ENCODE data around the gene KRT33B.

The KRT33B gene

GRCh38 chr17:41322903-41323895, 46.4 kb downstream of the KRT33B start:
- no peak for DNase-seq

GRCh38 chr17:41322094-41322902, 47.3 kb downstream of the KRT33B start:
- peak; percentile 18 for DNase-seq

- no peak for DNase-seq
These were observed 51.4 kb downstream of the KRT33B start for GRCh38 chr17:41318231-41318630.

- no peak for DNase-seq
These were observed 53.7 kb downstream of the KRT33B start for GRCh38 chr17:41315814-41316445.

- no peak for DNase-seq
These were observed 54.3 kb downstream of the KRT33B start, which contains the start of gene KRTAP17-1 for GRCh38 chr17:41315204-41315794. Gene KRTAP17-1, minus strand, starts transcription at chr17:41315710. Its CDS starts 60 bp downstream, at chr17:41315650.

Data from NCI-H82 (cell line).